HG03097 (cell line): ENCODE results near the gene ZNF521.
"Not testable (repeated sequence)": the region's sequence is repeated elsewhere in the genome, so short reads cannot be mapped to it uniquely, and the experiment has no call there.

Experiments
- ATAC-seq: cut with Tn5 transposase; IDR thresholded peaks from one replicate; pipeline ENCODE4 v1.9.1; 2021; ENCODE audit not compliant: unreplicated experiment, low FRiP score

The ZNF521 gene

DNA sequence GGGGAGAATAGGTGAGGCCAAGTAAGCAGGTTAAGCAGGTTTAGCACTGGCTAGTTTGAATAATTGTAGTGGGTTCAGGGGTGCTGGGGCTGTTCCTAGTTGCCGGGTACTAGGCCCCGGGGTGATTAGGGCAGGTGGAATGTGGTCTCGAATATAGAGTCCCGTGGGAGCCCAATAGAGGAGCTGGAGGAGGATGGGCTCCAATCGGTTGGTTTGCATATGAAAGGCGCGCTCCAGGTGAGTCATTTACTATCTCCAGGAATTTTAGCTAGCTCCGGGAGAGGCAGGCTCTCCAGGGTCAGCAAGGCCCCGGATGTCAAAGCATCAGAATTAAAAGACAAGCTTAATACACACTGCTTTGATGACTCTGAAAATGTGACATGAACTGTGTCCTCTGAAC is 304.0 kb downstream of the ZNF521 start:
- no peak for ATAC-seq

DNA sequence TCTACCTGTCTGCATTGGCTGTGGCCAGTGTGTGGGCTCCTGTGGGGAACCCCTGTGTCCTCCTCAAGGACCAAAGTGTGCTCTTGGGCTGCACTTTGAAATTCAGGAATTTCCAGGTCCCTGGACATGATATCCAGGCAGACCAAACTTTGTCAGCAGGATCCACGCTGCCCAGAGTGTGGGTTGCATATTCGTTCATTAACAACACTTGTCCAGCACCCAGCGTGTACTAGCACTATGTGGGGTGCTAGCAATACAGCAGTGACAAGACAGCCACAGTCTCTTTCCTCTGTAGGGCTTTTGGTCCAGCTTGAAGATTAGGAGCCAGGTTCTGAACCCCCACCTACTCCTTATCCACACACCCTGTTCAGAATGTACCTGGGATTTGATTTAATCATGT is 304.5 kb downstream of the ZNF521 start:
- ATAC-seq, result no peak

DNA sequence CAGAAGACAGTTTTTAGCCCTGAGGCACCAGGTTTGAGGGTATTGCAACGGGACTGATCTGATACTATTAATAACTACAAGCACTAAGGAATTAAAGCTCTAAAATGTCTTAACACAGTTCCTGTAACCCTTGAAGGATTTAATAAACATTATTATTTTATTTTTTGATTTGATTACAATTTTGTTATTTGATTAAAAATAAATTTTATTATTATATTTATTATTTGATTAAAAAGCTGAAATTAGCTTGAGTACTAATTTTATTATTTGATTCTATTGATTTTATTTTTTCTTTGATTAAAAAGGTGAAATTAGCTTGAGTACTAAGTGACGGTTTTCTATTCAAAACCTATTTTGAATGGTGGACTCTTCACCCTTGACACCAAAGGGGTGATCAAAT is 307.3 kb downstream of the ZNF521 start:
- no peak for ATAC-seq

DNA sequence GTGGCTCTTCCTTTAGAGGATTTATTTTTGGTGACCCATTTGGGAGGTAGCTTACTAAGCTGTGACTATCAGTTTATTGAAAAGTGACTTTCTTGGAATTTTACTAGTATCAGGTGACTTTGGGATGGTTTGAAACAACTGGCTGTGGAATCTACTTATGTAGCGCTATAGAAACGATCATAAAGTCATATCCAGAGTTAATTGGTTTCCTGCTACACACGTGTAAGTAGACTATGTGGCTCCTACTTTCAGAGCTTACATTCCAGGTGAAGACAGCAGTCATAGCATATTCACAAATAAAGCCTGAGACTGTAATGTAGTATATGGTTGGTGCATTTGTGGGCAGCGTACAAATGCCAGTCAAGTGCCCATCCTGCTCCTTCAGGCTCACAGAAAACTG is 308.9 kb downstream of the ZNF521 start:
- no peak for ATAC-seq

DNA sequence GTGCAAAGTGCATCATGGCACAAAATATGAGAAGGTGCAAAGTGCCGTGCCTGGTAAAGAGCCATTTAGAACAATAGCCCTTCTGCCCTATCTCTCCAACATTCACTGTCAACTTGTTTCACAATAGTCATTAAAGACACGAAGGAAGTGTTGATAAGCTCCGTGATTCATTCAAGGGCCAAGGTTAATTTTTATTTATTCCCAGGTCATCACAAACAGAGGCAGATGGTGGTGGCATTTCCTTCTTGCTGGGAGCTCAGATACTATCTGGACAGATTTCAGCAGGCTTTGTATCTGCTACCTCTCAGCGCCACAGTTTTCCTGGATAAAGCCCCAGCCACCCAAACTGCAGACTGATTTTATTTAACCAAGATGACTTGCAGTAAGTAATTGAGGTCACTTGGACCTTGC is 309.3 kb downstream of the ZNF521 start:
- no peak for ATAC-seq

DNA sequence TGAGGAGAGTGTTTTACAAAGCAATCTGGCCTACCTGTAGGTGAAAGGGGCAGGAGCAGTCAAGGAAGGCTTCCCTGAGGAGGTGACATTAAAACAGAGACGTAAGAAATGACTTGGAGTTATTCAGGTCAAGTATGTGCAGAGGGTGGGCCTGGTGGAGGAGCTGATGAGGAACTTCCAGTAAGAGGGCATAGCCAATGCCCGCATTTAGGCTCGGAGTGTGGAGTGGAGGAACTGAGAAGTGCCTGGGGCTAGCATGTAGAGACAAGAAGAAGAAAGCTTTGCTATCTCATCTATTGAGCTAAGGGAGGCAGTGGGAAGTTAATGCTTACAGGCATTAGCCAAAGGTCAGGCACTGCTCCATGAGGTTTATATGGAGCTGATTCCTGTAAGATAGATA is 312.2 kb downstream of the ZNF521 start:
- ATAC-seq, result no peak

DNA sequence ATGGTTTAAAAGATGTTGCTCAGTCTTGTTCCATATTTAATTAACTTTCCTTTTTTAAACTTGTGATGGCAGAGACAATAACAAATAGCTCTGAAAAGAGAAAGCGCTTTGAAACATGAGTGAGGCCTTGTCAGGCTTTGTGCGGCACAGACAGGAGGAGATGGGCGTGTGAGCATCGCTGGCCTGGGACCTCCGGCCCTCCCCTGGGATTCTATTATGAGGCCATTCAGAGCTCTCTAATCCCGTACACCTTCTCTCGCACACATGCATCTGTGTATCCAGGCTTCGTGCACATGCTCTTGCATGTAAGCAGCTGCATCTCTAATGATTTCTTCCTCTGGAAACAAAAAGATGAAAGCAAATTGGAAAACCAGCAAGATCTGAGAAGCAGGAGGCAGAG is 313.7 kb downstream of the ZNF521 start:
- ATAC-seq, result no peak

DNA sequence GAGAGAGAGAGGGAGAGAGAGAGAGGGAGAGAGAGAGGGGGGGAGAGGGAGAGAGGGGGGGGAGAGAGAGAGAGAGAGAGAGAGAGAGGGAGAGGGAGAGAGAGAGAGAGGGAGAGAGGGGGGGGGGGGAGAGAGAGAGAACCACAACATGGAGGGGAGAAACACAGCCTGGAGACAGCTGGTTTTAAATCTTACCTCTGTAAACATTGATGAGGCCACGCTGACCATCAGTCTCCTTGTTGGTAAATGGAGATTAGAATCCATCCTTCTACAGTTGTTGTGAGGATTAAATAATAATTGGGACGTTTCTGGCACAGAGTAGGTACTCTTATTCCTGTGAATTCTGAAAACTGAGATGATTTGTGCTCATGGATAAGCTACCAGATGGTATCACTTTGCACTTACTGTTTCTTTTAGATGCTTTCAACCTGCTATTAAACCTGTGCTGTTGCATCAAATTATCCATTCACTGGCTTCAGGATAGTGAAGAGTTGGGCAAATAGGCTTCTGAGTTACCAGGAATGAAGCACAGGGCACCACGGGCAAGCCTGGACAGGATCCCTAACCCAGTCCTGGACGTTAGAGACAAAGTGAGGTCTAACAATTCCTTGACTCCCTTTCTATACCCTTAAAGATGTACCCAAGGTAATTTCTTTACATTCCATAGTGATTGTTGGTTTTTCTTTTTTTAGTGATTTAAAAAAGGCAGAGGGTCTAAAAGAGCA is 318.1 kb downstream of the ZNF521 start:
- ATAC-seq, result no peak

DNA sequence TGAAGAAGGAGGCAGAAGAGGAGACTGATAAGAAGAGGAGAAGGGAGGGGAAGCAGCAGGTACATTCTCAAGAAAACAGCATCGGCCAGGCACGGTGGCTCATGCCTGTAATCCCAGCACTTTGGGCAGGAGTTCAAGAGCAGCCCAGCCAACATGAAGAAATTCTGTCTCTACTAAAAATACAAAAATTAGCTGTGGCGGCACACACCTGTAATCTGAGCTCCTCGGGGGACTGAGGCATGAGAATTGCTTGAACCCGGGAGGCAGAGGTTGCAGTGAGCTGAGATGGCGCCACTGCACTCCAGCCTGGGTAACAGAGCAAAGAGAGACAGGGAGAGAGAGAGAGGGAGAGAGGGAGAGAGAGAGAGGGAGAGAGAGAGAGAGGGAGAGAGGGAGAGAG is 318.8 kb downstream of the ZNF521 start:
- not testable (repeated sequence) for ATAC-seq

DNA sequence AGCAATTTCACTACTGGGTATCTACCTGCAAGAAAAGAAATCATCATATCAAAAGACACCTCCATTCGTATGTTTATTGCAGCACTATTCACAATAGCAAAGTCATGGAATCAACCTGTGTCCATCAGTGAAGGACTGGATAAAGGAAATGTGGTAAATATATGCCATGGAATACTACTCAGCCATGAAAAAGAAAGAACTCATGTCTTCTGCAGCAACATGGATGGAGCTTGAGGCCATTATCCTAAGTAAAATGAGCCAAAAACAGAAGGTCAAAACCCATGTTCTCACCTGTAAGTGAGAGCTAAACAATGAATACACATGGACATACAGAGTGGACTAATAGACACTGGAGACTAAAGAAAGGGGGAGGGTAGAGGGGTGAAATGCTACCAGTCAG is 322.2 kb downstream of the ZNF521 start:
- no peak for ATAC-seq

DNA sequence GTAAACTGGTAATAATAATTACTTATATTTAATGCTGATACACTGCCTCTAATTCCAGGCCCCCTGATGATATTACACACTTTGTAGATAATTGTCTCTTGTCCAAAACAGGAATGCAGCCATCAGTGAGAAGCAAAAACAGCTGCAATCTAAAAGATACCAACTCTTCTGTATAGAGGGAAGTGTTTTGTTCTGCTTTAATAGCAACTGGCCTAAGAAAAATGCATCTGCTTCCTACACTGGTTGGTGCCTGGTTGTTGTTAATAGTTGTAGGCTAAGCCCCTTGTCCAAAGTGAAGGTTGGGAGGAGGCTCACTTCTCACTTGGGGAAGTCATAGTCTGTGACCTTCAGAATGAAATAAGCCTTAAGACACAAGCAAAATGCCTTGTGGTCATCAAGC is 332.0 kb downstream of the ZNF521 start:
- no peak for ATAC-seq

DNA sequence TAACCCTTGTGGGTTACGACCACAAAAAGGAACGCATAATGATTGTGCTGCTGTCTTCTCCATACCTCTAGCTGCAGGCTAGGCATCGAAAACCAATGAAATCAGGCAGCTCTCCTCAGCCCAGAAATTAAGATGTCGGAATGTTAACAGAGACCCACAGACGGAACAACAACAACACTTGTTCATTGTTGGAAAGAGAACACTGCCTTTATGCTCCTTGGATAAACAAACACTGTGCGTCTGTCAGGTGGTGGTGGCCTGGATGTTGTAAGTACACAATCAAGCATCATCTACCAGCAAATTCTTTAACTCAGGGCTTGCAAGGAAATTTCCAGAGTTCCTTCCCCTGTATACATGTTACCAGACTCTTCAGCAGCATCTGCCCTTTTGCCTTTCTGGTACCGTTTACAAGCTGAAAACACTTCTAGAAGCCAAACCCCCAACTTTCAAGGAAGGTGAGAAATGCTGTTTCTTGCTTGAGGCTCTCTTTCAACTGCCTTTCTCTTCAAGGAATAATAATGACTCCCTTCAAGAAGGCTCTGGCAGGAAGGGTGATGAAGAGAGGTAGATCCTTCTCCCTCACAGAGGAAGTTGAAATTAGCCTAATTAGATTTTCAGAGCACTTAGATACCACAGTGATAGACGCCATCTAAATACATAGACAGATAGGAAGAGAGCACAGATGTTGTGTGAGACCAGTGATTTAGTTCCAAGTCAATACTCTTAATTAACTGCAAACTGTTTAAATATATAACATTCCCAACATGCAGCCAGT is 332.7 kb downstream of the ZNF521 start:
- ATAC-seq, result no peak

DNA sequence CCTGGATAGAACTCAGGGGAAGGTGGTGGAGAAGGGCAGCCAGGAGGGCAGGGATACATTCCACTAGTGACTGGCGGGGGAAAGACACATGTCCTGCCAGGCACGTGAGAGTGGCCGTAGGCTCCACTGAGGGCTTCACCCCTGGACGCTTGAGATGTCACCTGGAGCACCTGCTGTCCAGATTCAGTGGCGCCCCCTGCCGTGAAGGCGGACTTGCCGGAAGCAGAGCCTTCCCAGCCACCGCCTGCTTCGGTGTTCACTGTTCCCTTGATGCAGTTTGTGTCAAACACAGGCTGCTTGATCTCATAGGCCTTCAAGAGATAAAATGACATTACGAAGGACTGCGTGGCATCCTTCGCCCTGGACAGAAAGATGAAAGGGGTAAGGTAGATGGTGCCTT is 335.3 kb downstream of the ZNF521 start:
- ATAC-seq, result no peak

DNA sequence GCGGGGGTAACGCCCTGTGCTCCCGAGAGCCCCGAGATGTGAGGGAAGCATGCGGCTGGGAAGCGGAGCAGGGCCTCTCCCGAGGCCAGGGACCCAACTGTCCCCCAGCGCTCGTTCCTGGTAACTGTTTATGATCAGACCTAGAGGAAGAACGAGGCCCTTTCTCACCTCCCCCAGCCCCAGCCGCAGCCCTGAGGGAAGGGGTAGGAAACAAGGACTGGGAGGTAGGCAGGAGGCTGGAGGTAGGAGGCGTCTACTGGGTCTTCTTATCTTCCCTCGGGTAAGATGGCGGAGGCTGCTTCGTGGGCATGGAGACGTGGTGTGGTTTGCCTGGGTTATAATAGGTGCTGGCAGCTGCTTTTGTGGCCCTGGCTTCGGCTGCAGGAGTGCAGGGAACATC is 335.8 kb downstream of the ZNF521 start:
- no peak for ATAC-seq
